ENCODE measurements around the gene TIE1.

GRCh38 chr1:43296207-43296606 is 4.6 kb upstream of the TIE1 start:
- TF ChIP-seq BHLHE40 (IDR thresholded peaks at IDR 0.05; ENCODE audit: low read length) (no peak), GABPA (IDR thresholded peaks at IDR 0.05; ENCODE audit: low read depth, low read length) (no peak), GABPA (CRISPR knock-in tag; IDR thresholded peaks at IDR 0.05; ENCODE audit: low read depth) (no peak), AKNA (CRISPR knock-in tag; IDR thresholded peaks at IDR 0.05; ENCODE audit: borderline replicate concordance) (no peak)

Measured in HepG2 (cell line).